Immature natural killer cell (primary cell): ENCODE results near the gene LYPLA2. TPM values are rescaled to one million over a fixed set of nuclear protein-coding genes. Genes with fewer than 3 reads are reported as not detected.
"Not testable (repeated sequence)": the region's sequence is repeated elsewhere in the genome, so short reads cannot be mapped to it uniquely, and the experiment has no call there.

Source experiments
- DNase-seq, 3 donors: peaks; one replicate each; pipeline ENCODE4 v3.0.0; 2022; ENCODE audit warnings: mixed read lengths in 1 of 3
- H3K27ac Mint-ChIP-seq, 6 donors: one replicate each; pipeline ENCODE4 v1.8.0; 2020; ENCODE audit warnings: mixed read lengths in 6 of 6, mild to moderate bottlenecking in 5 of 6, inconsistent platforms in 4 of 6, moderate library complexity in 3 of 6
- H3K27me3 Mint-ChIP-seq, 3 donors: one replicate each; pipeline ENCODE4 v1.8.0; 2020 to 2021; ENCODE audit warnings: low read depth in 3 of 3, mild to moderate bottlenecking in 3 of 3, mixed read lengths in 3 of 3, moderate library complexity in 3 of 3, inconsistent platforms in 1 of 3
- H3K36me3 Mint-ChIP-seq, 3 donors: one replicate each; pipeline ENCODE4 v1.8.0; 2020; ENCODE audit warnings: mixed read lengths in 3 of 3, inconsistent platforms in 2 of 3, mild to moderate bottlenecking in 2 of 3
- H3K4me1 Mint-ChIP-seq, 2 donors: one replicate each; pipeline ENCODE4 v1.8.0; 2020; ENCODE audit warnings: inconsistent platforms in 2 of 2, mild to moderate bottlenecking in 2 of 2, mixed read lengths in 2 of 2, moderate library complexity in 1 of 2
- H3K4me3 Mint-ChIP-seq, 5 donors: one replicate each; pipeline ENCODE4 v1.8.0; 2020; ENCODE audit warnings: mild to moderate bottlenecking in 5 of 5, mixed read lengths in 5 of 5, inconsistent platforms in 3 of 5, moderate library complexity in 3 of 5
- H3K9me3 Mint-ChIP-seq, 6 donors: one replicate each; pipeline ENCODE4 v1.8.0; 2020; ENCODE audit warnings: mild to moderate bottlenecking in 6 of 6, mixed read lengths in 6 of 6, inconsistent platforms in 4 of 6, moderate library complexity in 3 of 6
- polyA plus RNA-seq, 3 donors: library from polyadenylated mRNA; unstranded; fragments of 300-500 nt; fragmentation: Illumina TruSeq; gene quantifications; one replicate each; pipeline ENCODE4 v1.2.3, GENCODE V29; 2021

Gene LYPLA2
- polyA plus RNA-seq, 3 donors from 2014 or later = 91.9 to 142 (median 117) TPM

GRCh38 chr1:23763041-23763577 lies 27.8 kb upstream of the LYPLA2 start:
- peak overlapping the region in 2 of 6 donors; percentile 23 to 40 for H3K27ac Mint-ChIP-seq
- no peak for DNase-seq
- no peaks in the 10 kb centered on the region for H3K27me3 Mint-ChIP-seq
- peaks cover 0 to 2% of the 10 kb centered on the region in 2 donors for H3K4me1 Mint-ChIP-seq
- peaks cover 0 to 21% (median 6%) of the 10 kb centered on the region in 3 donors for H3K36me3 Mint-ChIP-seq
- H3K9me3 Mint-ChIP-seq = no peaks in the 10 kb centered on the region
- H3K4me3 Mint-ChIP-seq = no peak overlapping the region

- Mint-ChIP-seq H3K9me3 (no peaks in the 10 kb centered on the region), H3K4me1 (peaks cover 4 to 6% of the 10 kb centered on the region in 2 donors), H3K27me3 (no peaks in the 10 kb centered on the region), H3K36me3 (no peaks in the 10 kb centered on the region), H3K27ac (no peak overlapping the region), H3K4me3 (no peak overlapping the region)
- no peak for DNase-seq
Observed at GRCh38 chr1:23768733-23769132, 22.2 kb upstream of the LYPLA2 start.

GRCh38 chr1:23772049-23772853 lies 18.7 kb upstream of the LYPLA2 start:
- DNase-seq = peak; percentile 71 to 77 (median 71)
- H3K4me3 Mint-ChIP-seq = no peak overlapping the region
- no peaks in the 10 kb centered on the region for H3K27me3 Mint-ChIP-seq
- no peaks in the 10 kb centered on the region for H3K36me3 Mint-ChIP-seq
- H3K4me1 Mint-ChIP-seq = peaks cover 14 to 19% of the 10 kb centered on the region in 2 donors
- H3K9me3 Mint-ChIP-seq = no peaks in the 10 kb centered on the region
- H3K27ac Mint-ChIP-seq = no peak overlapping the region

GRCh38 chr1:23772854-23773242 lies 18.1 kb upstream of the LYPLA2 start:
- Mint-ChIP-seq H3K27ac (peak overlapping the region in 1 of 6 donors; percentile 24), H3K36me3 (no peaks in the 10 kb centered on the region), H3K4me1 (peaks cover 17 to 23% of the 10 kb centered on the region in 2 donors), H3K9me3 (no peaks in the 10 kb centered on the region), H3K27me3 (no peaks in the 10 kb centered on the region), H3K4me3 (no peak overlapping the region)
- no peak for DNase-seq

- Mint-ChIP-seq H3K4me3 (no peak overlapping the region), H3K27ac (peak overlapping the region in 3 of 6 donors; percentile 24 to 62 (median 50)), H3K9me3 (no peaks in the 10 kb centered on the region), H3K36me3 (no peaks in the 10 kb centered on the region), H3K4me1 (peaks cover 27 to 33% of the 10 kb centered on the region in 2 donors), H3K27me3 (no peaks in the 10 kb centered on the region)
- no peak for DNase-seq
Observed at GRCh38 chr1:23774174-23774880, 16.6 kb upstream of the LYPLA2 start.

- peak overlapping the region in 3 of 6 donors; percentile 21 to 95 (median 30) for H3K27ac Mint-ChIP-seq
- no peaks in the 10 kb centered on the region for H3K9me3 Mint-ChIP-seq
- peaks cover 0 to 3% (median 0%) of the 10 kb centered on the region in 3 donors for H3K36me3 Mint-ChIP-seq
- no peak for DNase-seq
- H3K4me1 Mint-ChIP-seq = peaks cover 36 to 44% of the 10 kb centered on the region in 2 donors
- no peaks in the 10 kb centered on the region for H3K27me3 Mint-ChIP-seq
- H3K4me3 Mint-ChIP-seq = no peak overlapping the region
Observed at GRCh38 chr1:23776217-23776616, 14.7 kb upstream of the LYPLA2 start.

- Mint-ChIP-seq H3K4me1 (peaks cover 36 to 46% of the 10 kb centered on the region in 2 donors), H3K27me3 (no peaks in the 10 kb centered on the region), H3K36me3 (peaks cover 0 to 3% (median 0%) of the 10 kb centered on the region in 3 donors), H3K27ac (peak within 1 kb of the TSS; percentile 95 to 99 (median 98)), H3K9me3 (no peaks in the 10 kb centered on the region), H3K4me3 (peak within 1 kb of the TSS; percentile 95 to 98 (median 97))
- DNase-seq = peak; percentile 80 to 85 (median 85)
Observed at GRCh38 chr1:23777979-23778814, 12.7 kb upstream of the LYPLA2 start, which contains the start of gene PITHD1. TSS of gene PITHD1 (plus strand) at chr1:23778418. CDS start at chr1:23778516, 98 bp downstream.

GRCh38 chr1:23779826-23780371 lies 11.0 kb upstream of the LYPLA2 start:
- no peaks in the 10 kb centered on the region for H3K9me3 Mint-ChIP-seq
- no peaks in the 10 kb centered on the region for H3K27me3 Mint-ChIP-seq
- peak overlapping the region in 4 of 6 donors; percentile 45 to 80 (median 63) for H3K27ac Mint-ChIP-seq
- H3K4me1 Mint-ChIP-seq = peaks cover 27 to 42% of the 10 kb centered on the region in 2 donors
- peaks cover 0 to 3% (median 3%) of the 10 kb centered on the region in 3 donors for H3K36me3 Mint-ChIP-seq
- H3K4me3 Mint-ChIP-seq = peak overlapping the region; percentile 74 to 98 (median 96)
- no peak for DNase-seq

- Mint-ChIP-seq H3K36me3 (peaks cover 12 to 24% (median 19%) of the 10 kb centered on the region in 3 donors), H3K4me1 (peaks cover 19 to 30% of the 10 kb centered on the region in 2 donors)
- not testable (repeated sequence) for H3K9me3 Mint-ChIP-seq, H3K27ac Mint-ChIP-seq, H3K27me3 Mint-ChIP-seq, H3K4me3 Mint-ChIP-seq, DNase-seq
Observed at GRCh38 chr1:23783141-23783540, 7.8 kb upstream of the LYPLA2 start.

- Mint-ChIP-seq H3K9me3 (no peaks in the 10 kb centered on the region), H3K4me1 (peaks cover 8 to 17% of the 10 kb centered on the region in 2 donors), H3K27ac (no peak overlapping the region), H3K4me3 (no peak overlapping the region), H3K36me3 (peaks cover 12 to 24% (median 19%) of the 10 kb centered on the region in 3 donors), H3K27me3 (peaks cover 0 to 3% (median 2%) of the 10 kb centered on the region in 3 donors)
- DNase-seq = no peak
Observed at GRCh38 chr1:23784846-23785245, 6.1 kb upstream of the LYPLA2 start.

- peaks cover 20 to 28% of the 10 kb centered on the region in 2 donors for H3K4me1 Mint-ChIP-seq
- peak overlapping the region in 1 of 6 donors; percentile 26 for H3K27ac Mint-ChIP-seq
- peaks cover 12 to 24% (median 16%) of the 10 kb centered on the region in 3 donors for H3K36me3 Mint-ChIP-seq
- DNase-seq = no peak
- H3K27me3 Mint-ChIP-seq = peaks cover 0 to 13% (median 3%) of the 10 kb centered on the region in 3 donors
- H3K9me3 Mint-ChIP-seq = no peaks in the 10 kb centered on the region
- H3K4me3 Mint-ChIP-seq = no peak overlapping the region
Observed at GRCh38 chr1:23787701-23788100, 3.2 kb upstream of the LYPLA2 start.

GRCh38 chr1:23788695-23789094 lies 2.2 kb upstream of the LYPLA2 start:
- peak overlapping the region in 3 of 6 donors; percentile 35 to 58 (median 57) for H3K27ac Mint-ChIP-seq
- peak overlapping the region in 4 of 5 donors; percentile 15 to 52 (median 28) for H3K4me3 Mint-ChIP-seq
- no peak for DNase-seq
- no peaks in the 10 kb centered on the region for H3K9me3 Mint-ChIP-seq
- peaks cover 0 to 15% (median 3%) of the 10 kb centered on the region in 3 donors for H3K27me3 Mint-ChIP-seq
- peaks cover 20 to 28% of the 10 kb centered on the region in 2 donors for H3K4me1 Mint-ChIP-seq
- peaks cover 12 to 24% (median 16%) of the 10 kb centered on the region in 3 donors for H3K36me3 Mint-ChIP-seq
